ENCODE results near the gene FGD4.
A peak's percentile ranks its signal among the peaks of the same experiment; 100 is the strongest.

FGD4 gene

GRCh38 chr12:32617534-32617933, 218.2 kb downstream of the FGD4 start:
- no peak for DNase-seq

GRCh38 chr12:32618115-32618514, 218.8 kb downstream of the FGD4 start:
- DNase-seq, result no peak

DNA sequence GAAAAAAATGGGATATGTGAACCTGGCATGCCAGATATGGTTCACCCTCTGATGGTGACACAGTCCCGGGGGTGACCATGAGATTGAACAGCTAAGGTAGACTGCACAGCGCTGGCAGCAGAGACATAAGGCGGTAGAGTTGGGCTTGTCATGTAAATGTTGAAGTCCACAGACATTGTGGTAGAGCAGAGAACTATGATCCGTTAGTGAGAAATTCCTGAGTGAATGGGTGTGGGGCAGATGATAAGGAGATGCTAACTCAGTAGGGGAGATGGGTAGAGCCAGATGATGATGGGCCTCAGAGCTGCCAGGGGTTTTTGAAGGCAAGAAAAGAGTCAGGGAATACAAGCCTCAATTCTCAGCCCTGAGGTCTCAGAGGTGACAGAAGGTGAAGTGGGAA, 228.6 kb downstream of the FGD4 start:
- DNase-seq, result no peak

DNA sequence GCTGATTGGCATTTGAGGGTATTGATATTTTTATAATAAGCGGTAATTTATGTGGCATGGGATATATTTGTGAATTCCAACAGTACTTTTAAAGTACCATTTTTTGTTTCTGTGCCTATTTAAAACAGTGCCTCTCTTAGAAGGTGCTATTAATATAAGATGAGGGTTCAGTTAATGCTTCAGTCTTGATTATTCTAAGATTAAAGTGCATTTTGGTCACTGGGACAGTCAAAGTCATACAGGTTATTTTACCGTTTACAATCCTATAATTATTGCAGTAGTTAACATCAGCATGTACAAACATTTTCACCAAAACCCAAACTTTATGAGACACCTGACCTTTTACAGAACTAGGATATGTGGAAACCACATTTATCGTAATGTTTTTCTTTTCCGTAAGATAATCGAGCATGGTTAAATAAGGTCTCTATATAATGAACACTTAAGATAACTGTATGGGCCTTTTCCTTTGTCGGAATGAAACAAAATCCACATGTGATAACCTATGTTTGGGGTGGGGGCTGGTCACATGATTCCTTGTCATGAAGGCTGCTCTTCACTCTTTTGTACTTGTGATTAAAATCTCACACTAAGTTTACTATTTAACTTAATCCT, 242.0 kb downstream of the FGD4 start:
- no peak for DNase-seq

DNA sequence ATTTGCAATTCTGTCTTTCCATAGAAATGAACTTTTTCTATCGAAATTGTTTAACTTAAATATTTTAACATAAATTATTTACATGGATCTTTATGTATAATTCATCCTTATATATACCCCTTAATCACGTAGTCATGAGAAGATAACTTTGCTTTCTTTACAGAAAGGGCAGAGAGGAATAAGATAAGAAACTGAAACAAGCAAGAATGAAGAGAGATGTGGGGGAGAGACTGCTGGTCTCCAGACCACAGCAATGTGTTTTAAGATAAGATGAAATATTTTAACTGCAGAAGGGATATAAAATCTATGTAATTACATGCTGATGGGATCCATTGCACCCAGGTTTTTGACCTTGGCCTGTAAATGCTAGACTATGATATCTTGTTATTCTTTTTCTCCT, 245.1 kb downstream of the FGD4 start:
- DNase-seq, result no peak

DNA sequence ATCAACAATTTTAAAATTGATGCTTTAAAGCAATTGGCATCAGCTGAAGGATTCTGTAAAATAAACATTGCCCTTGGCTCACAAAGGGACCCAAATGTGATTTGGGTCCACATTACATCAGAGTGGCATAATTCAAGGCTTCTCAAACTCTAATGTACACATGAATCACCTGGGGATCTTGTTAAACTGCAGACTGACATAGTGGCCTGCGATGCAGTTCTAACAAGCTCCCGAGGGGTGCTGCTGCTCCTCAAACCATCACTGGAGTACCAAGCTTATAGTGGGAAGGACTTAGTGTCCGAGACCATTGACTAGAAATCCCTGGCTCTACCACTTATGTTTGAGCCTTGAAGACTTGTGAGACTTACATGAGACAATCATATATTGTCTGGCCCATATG, 247.9 kb downstream of the FGD4 start:
- DNase-seq, result no peak

GRCh38 chr12:32650508-32650907, 251.2 kb downstream of the FGD4 start:
- no peak for DNase-seq

DNA sequence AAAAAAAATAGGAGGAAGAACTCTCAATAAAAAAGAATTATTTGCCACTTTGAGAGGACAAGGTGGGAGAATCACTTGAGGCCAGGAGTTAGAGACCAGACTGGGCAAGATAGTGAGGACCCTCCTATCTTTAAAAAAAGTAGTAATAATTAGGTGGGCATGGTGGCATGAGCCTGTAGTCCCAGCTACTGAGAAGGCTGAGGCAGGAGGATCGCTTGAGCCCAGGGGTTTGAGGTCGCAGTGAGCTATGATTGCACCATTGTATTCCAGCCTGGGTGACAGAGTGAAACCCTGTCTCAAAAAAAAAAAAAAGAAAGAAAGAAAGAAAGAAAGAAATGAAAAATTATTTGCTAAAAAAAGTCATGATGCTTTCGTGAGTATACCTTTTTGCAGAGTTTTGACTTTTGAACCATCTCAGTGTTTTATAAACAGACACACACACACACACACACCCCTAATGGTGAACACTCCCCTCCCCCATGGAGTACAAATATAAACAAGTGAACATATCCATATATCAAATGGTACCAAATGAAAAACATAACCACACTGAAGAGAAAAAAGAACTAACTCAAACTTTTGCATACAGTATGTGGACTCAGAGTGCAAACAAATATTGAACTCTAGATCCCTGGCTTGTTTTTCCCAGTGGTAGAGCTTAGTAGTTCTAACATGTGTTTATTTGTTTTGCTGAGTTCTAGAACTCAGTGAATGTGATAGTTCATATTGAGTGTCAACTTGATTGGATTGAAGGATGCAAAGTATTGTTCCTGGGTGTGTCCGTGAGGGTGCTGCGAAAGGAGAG, 252.0 kb downstream of the FGD4 start:
- no peak for DNase-seq

DNA sequence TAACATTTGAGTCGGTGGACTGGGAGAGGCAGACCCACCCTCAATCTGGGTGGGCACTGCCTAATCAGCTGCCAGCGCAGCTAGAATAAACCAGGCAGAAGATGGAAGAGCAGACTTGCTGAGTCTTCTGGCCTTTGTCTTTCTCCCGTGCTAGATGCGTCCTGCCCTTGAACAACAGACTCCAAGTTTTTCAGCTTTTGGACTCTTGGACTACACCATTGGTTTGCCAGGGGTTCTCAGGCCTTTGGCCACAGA, 252.5 kb downstream of the FGD4 start:
- no peak for DNase-seq

- no peak for DNase-seq
These were observed 260.6 kb downstream of the FGD4 start for GRCh38 chr12:32659908-32660440.

DNA sequence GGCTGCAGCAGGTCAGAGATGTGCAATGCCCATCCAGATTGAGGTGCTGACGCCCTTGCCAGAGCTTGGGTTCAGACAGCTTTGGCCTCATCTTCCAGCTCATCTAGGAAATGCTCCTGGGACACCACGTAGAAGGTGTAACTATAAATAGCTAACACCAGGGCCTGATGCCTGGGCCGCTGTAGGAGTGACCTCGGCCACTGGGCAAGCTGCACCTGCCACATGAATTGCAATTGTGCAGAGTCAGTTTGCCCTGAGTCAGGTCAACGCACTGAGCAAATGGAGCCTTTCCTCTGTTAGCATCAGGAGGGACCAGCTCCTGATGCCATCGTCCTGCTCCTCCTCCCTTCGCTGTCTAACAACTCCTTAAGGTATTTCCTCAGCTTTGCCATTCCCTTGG, 262.3 kb downstream of the FGD4 start:
- DNase-seq, result no peak

- DNase-seq, result no peak
These were observed 263.3 kb downstream of the FGD4 start for GRCh38 chr12:32662665-32663064.

- no peak for DNase-seq
These were observed 266.7 kb downstream of the FGD4 start for GRCh38 chr12:32666018-32666417.

GRCh38 chr12:32669584-32669983, 270.2 kb downstream of the FGD4 start:
- DNase-seq, result no peak

DNA sequence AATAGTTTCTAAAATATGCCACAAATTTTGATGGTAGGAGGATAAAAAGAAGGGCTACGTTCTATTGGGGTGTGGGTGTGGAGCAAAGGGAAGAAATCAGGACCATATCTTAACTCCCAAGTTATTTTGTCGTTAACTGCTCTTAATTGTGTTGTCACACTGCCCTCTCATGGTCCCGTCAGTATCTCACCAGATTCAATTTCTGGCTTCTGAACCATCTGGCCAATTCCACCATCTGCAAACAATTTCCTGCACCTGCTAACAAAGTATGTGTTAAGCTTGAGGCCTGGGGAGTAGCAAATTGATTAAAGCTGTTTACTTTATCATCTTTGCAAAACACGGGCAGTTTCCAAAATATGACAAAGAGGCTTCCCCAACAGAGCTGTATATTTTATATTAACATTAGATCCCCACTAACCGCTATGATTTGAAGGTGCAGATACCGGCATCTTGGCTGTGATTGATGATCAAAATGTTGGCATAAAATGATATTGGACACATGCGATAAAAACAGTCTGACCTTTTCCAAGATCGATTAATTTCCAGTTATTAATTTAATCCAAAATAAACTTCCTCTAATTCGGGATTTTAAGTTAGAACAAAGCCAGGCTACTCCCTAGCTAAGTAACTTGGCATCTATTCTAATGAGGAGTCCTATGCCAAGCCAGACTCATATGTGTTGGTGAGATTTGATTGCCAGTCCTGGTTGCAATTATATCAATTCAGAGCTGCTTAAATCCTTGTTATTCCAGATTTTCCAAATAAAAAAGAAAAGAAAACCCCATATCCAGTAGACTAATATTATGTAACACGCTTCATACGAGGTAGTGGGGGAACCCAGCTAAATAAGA, 272.8 kb downstream of the FGD4 start:
- peak; percentile 68 for DNase-seq

DNA sequence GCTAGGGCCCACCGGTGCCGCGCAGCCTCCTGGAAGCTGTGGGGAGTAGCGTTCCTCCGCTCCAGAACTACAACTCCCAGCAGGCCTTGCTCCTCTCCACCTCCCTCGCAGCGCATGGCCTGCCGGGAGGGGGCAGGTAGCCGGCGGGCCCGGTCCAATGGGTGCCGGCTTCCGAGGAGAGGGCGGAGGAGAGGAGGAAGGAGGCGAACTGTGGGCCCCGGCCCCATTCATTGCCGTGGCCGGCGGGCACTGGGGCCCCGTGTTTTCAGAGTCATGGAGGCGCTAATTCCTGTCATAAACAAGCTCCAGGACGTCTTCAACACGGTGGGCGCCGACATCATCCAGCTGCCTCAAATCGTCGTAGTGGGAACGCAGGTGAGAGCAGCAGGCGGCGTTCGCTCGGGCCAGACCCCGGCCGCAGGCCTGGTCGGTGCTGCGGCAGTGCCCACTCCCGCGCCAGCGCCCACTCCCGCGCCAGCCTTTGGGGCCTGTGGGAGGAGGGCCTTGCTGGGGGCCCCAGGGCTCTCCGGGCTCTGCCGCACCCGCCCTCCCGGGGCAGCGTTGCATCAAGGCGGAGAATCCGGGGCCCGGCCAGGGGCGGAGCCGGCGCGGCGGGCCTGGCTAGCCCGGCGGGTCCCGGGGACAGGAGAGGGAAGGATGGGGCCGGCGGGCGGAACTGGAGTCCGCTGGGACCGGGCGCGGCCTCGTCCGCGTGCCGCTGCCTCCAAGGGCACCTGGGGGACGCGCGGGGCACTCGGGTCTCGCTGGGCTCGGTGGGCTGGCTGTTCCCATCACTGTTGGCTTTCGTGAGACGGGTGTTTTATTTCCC, 279.9 kb downstream of the FGD4 start, which contains the start of gene DNM1L:
Gene DNM1L (plus strand): TSS at position 211 of the 829 bp plus-strand sequence. CDS start 63 bp downstream, at position 274.
- peak; percentile 97 for DNase-seq

GRCh38 chr12:32679920-32680237, 280.5 kb downstream of the FGD4 start:
- peak; percentile 45 for DNase-seq

DNA sequence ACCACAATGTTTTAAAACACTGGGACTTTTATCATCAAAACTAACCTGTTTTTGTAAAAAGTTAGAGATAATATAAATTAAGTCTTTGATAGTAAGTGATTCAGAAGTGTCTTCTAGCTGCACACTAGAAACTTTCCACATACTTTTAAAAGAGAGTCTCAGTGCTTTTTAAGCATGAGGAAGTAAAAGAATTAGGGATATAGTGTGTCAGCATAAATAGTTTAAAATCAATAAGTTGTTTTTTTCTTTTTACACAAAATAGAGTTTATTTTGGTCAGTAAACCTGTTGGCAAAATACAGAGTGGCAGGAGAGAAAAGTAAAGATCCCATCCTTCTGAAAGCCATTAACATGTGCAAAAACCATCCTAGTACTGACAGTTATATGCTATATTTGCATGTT, 281.4 kb downstream of the FGD4 start:
- DNase-seq, result no peak

DNA sequence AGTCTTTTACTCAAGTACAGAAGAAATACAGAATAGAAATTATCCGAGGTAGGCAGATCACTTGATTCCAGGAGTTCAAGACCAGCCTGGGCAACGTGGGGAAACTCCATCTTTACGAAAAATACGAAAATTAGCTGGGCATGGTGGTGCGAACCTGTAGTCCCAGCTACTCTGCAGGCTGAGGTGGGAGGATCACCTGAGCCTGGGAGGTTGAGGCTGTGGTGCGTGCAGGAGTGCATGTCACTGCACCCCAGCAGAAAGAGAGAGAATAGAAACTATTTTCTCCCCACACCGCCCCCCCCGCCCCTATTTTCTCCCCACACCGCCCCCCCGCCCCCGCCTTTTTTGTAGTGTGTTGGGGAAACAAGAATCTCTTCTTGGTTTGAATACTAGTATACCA, 281.9 kb downstream of the FGD4 start:
- no peak for DNase-seq

DNA sequence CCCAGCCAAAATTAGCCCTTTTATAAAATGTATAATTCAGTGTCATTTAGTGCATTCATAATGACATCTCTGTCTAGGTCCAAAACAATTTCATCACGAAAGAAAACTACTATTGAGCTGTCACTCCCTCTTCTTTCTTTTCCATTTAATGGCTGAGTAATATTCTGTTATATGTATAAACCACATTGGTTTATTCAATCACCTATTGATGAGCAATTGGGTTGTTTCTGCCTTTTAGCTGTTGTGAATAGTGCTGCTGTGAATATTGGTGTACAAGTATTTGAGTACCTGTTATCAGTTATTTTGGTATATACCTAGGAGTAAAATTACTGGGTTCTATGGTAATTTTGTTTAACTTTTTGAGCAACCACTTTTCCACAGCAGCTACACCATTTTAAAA, 287.0 kb downstream of the FGD4 start:
- no peak for DNase-seq

GRCh38 chr12:32688786-32689185, 289.4 kb downstream of the FGD4 start:
- DNase-seq, result no peak

DNA sequence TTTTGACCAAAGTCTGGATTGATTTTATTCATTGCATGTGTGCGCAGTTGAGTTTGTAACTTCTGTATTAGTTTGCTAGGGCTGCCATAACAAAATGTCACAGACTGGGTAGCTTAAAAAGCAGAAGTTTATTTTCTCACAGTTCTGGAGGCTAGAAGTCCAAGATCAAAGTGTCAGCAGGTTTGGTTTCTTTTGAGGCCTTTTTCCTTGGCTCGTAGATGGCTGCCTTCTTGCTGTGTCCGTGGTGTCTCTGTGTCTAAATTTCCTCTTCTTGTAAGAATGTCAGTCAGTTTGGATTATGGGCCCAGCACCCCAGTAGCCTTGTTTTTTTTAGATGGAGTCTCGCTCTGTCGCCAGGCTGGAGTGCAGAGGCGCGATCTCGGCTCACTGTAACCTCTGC, 291.6 kb downstream of the FGD4 start:
- no peak for DNase-seq

DNA sequence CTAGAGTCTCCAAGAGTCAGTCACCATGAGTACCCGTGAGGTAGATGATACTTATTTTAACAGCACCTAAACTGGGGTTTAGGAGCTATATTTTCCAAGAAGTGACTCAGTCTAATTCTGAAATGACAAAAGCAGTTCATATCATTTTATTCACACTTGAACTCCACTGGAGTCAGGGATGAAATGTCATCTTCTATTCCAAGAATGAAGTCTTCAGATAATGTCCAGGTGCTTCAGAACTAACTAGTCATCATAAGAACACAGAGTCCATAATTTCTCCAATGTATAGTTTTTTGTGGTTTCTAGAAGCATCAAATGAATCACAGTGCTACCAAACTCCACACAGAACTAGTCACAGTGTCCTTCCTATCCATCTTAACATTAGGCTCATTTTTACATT, 293.0 kb downstream of the FGD4 start:
- DNase-seq, result no peak
